Breast epithelium (tissue), 3 donors: ENCODE results near the gene PMEPA1.

ENCODE experiments used
- CTCF ChIP-seq, 3 donors: fragments of 450-650 bp; IDR thresholded peaks; one replicate each; pipeline ENCODE4 v1.5.1; 2016 to 2017; ENCODE audit warnings: antibody characterized with exemption in 3 of 3, mild to moderate bottlenecking in 3 of 3, moderate library complexity in 3 of 3
- POLR2AphosphoS5 ChIP-seq, 3 donors: sonication (generic); formaldehyde crosslinking; IDR thresholded peaks; one replicate each; pipeline ENCODE4 v1.6.1; 2017; ENCODE audit warnings: antibody characterized with exemption in 3 of 3

DNA sequence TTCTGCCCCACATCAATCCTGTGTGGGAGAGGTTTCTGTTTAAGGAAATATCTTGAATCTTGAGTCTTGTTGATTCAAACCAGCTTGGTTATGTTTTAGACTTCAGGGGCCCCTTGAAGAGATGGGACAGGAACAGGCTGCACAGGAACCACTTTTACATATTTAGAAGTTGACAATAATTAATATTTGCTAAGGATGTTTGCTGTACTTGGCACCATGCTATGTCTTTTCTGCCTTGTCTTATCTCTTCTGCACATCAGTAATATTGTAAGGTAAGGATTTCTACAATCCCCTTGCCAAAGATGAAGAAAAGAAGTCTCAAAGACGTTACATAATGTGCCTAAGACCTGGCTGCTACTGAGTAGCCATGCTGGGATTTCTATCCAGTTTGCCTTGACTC lies 48.0 kb upstream of the PMEPA1 start:
- TF ChIP-seq CTCF (IDR thresholded peaks at IDR 0.05) (no peak), POLR2AphosphoS5 (IDR thresholded peaks at IDR 0.05) (no peak)
